Skin epidermis (tissue), 12 donors: ENCODE results near the gene SLCO2A1.
A peak's percentile ranks its signal among the peaks of the same experiment; 100 is the strongest.
"Not testable (repeated sequence)": the region's sequence is repeated elsewhere in the genome, so short reads cannot be mapped to it uniquely, and the experiment has no call there.

Experiments
- H3K27ac ChIP-seq, 21 experiments: fragments of 200-600 bp; sonication (generic) in 11 of 21; one replicate each; pipeline ENCODE4 v1.5.0; 2020; ENCODE audit warnings: mild to moderate bottlenecking in 3 of 21, inconsistent platforms in 2 of 21, moderate library complexity in 2 of 21
- H3K4me3 ChIP-seq, 7 experiments: fragments of 200-600 bp; sonication (generic) in 2 of 7; one replicate each; pipeline ENCODE4 v1.5.0; 2020; ENCODE audit warnings: inconsistent platforms in 2 of 7, mild to moderate bottlenecking in 2 of 7, moderate library complexity in 1 of 7

SLCO2A1 gene

GRCh38 chr3:134029734-134030378, at the start of gene SLCO2A1:
SLCO2A1 (minus strand) TSS chr3:134029925; CDS start chr3:134029802, 123 bp downstream.
- Histone ChIP-seq H3K4me3 (peak within 1 kb of the TSS; percentile 35 to 67 (median 48)), H3K27ac (peak within 1 kb of the TSS in 15 of 21 experiments; percentile 14 to 74 (median 58))

GRCh38 chr3:134079111-134079547, 49.4 kb upstream of the SLCO2A1 start:
- Histone ChIP-seq H3K27ac (peak overlapping the region in 3 of 21 experiments; percentile 3 to 32 (median 8)), H3K4me3 (no peak overlapping the region)

GRCh38 chr3:134078169-134078831, 48.6 kb upstream of the SLCO2A1 start:
- peak overlapping the region in 3 of 21 experiments; percentile 13 to 58 (median 36) for H3K27ac ChIP-seq
- no peak overlapping the region for H3K4me3 ChIP-seq

- H3K4me3 ChIP-seq, result no peak overlapping the region
- peak overlapping the region in 4 of 21 experiments; percentile 10 to 36 (median 24) for H3K27ac ChIP-seq
These were observed 48.0 kb upstream of the SLCO2A1 start for GRCh38 chr3:134077649-134078161.

GRCh38 chr3:134076851-134077250, 47.1 kb upstream of the SLCO2A1 start:
- Histone ChIP-seq H3K27ac (no peak overlapping the region), H3K4me3 (no peak overlapping the region)

GRCh38 chr3:134075846-134076245, 46.1 kb upstream of the SLCO2A1 start:
- H3K4me3 ChIP-seq, result no peak overlapping the region
- H3K27ac ChIP-seq, result no peak overlapping the region

- H3K27ac ChIP-seq, result no peak overlapping the region
- no peak overlapping the region for H3K4me3 ChIP-seq
These were observed 45.8 kb upstream of the SLCO2A1 start for GRCh38 chr3:134075568-134075825.

GRCh38 chr3:134074790-134075567, 45.3 kb upstream of the SLCO2A1 start:
- H3K4me3 ChIP-seq, result no peak overlapping the region
- no peak overlapping the region for H3K27ac ChIP-seq

- Histone ChIP-seq H3K4me3 (no peak overlapping the region), H3K27ac (no peak overlapping the region)
These were observed 44.5 kb upstream of the SLCO2A1 start for GRCh38 chr3:134074001-134074789.

GRCh38 chr3:134073583-134073945, 43.8 kb upstream of the SLCO2A1 start:
- no peak overlapping the region for H3K4me3 ChIP-seq
- no peak overlapping the region for H3K27ac ChIP-seq

- H3K27ac ChIP-seq, result no peak overlapping the region
- H3K4me3 ChIP-seq, result no peak overlapping the region
These were observed 43.3 kb upstream of the SLCO2A1 start for GRCh38 chr3:134072881-134073582.

GRCh38 chr3:134070281-134070680, 40.6 kb upstream of the SLCO2A1 start:
- not testable (repeated sequence) for H3K27ac ChIP-seq, H3K4me3 ChIP-seq

- no peak overlapping the region for H3K4me3 ChIP-seq
- H3K27ac ChIP-seq, result no peak overlapping the region
These were observed 38.7 kb upstream of the SLCO2A1 start for GRCh38 chr3:134068429-134068828.

- Histone ChIP-seq H3K27ac (no peak overlapping the region), H3K4me3 (no peak overlapping the region)
These were observed 37.9 kb upstream of the SLCO2A1 start for GRCh38 chr3:134067531-134068161.

GRCh38 chr3:134066651-134067530, 37.2 kb upstream of the SLCO2A1 start:
- H3K27ac ChIP-seq, result peak overlapping the region in 9 of 21 experiments; percentile 7 to 69 (median 57)
- H3K4me3 ChIP-seq, result no peak overlapping the region

- Histone ChIP-seq H3K27ac (peak overlapping the region in 7 of 21 experiments; percentile 7 to 69 (median 58)), H3K4me3 (no peak overlapping the region)
These were observed 36.4 kb upstream of the SLCO2A1 start for GRCh38 chr3:134066158-134066541.

- Histone ChIP-seq H3K27ac (peak overlapping the region in 4 of 21 experiments; percentile 55 to 67 (median 62)), H3K4me3 (no peak overlapping the region)
These were observed 35.8 kb upstream of the SLCO2A1 start for GRCh38 chr3:134065252-134066157.
